PFSK-1 (cell line): ENCODE results near the gene GLRX5.

Experiments used
- FOXP2 ChIP-seq: optimal IDR thresholded peaks from 2 replicates; pipeline ENCODE3; 2011; ENCODE audit warnings: borderline replicate concordance, control low read depth, inconsistent platforms; ENCODE audit not compliant: insufficient read depth; ENCODE audit errors: extremely low read length, extremely low read depth
- POLR2AphosphoS5 ChIP-seq: IDR thresholded peaks from 2 replicates; pipeline ENCODE4 v1.6.1; 2012; ENCODE audit warnings: low read depth, mild to moderate bottlenecking, control low read depth, low read length, moderate library complexity
- REST ChIP-seq, 2 experiments: IDR thresholded peaks; 2 replicates each; pipeline versions ENCODE4 v1.6.1 to v1.8.0; 2011 to 2012; ENCODE audit warnings: low read depth in 2 of 2, low read length in 2 of 2, control low read depth in 1 of 2, inconsistent platforms in 1 of 2, mild to moderate bottlenecking in 1 of 2, moderate library complexity in 1 of 2; ENCODE audit not compliant: insufficient read depth in 1 of 2
- SIN3A ChIP-seq: IDR thresholded peaks from 2 replicates; pipeline ENCODE4 v1.6.1; 2012; ENCODE audit warnings: mild to moderate bottlenecking, low read length, moderate library complexity, borderline replicate concordance; ENCODE audit not compliant: insufficient read depth
- TAF1 ChIP-seq: IDR thresholded peaks from 2 replicates; pipeline ENCODE4 v1.6.1; 2012; ENCODE audit warnings: low read length, control low read depth, borderline replicate concordance; ENCODE audit not compliant: insufficient read depth

GRCh38 chr14:95500772-95501401 lies 34.0 kb upstream of the GLRX5 start:
- TF ChIP-seq POLR2AphosphoS5 (no peak), REST (IDR thresholded peaks at IDR 0.05; ENCODE audit: insufficient read depth in 1 of 2, low read depth in 2 of 2, low read length in 2 of 2) (no peak), SIN3A (no peak), TAF1 (no peak), FOXP2 (no peak)
